ENCODE data around the gene ARID5B.

Gene ARID5B

GRCh38 chr10:62136931-62137330 lies 235.4 kb downstream of the ARID5B start:
- no peak overlapping the region for H3K27ac ChIP-seq
- no peak for TF ChIP-seq CTCF (IDR thresholded peaks at IDR 0.05)
- no peak for TF ChIP-seq ZFX (IDR thresholded peaks at IDR 0.05; ENCODE audit: borderline replicate concordance)
